Measurements from ENCODE around the gene LRRC8C.

The LRRC8C gene

GRCh38 chr1:89720839-89721238 is 87.9 kb downstream of the LRRC8C start:
- H3K27ac ChIP-seq, result no peak overlapping the region
- no peak for TF ChIP-seq CTCF (conservative IDR thresholded peaks at IDR 0.05)

- H3K27ac ChIP-seq, result no peak overlapping the region
- TF ChIP-seq CTCF (conservative IDR thresholded peaks at IDR 0.05), result no peak
These were observed 88.4 kb downstream of the LRRC8C start for GRCh38 chr1:89721351-89721750.

- no peak overlapping the region for H3K27ac ChIP-seq
- no peak for TF ChIP-seq CTCF (conservative IDR thresholded peaks at IDR 0.05)
These were observed 90.2 kb downstream of the LRRC8C start for GRCh38 chr1:89723144-89723543.

GRCh38 chr1:89723863-89724262 is 90.9 kb downstream of the LRRC8C start:
- no peak overlapping the region for H3K27ac ChIP-seq
- TF ChIP-seq CTCF (conservative IDR thresholded peaks at IDR 0.05), result no peak

- TF ChIP-seq CTCF (conservative IDR thresholded peaks at IDR 0.05), result no peak
- H3K27ac ChIP-seq, result no peak overlapping the region
These were observed 91.6 kb downstream of the LRRC8C start for GRCh38 chr1:89724369-89725010.

GRCh38 chr1:89725011-89725370 is 92.1 kb downstream of the LRRC8C start:
- H3K27ac ChIP-seq, result no peak overlapping the region
- TF ChIP-seq CTCF (conservative IDR thresholded peaks at IDR 0.05), result no peak

- no peak overlapping the region for H3K27ac ChIP-seq
- TF ChIP-seq CTCF (conservative IDR thresholded peaks at IDR 0.05), result no peak
These were observed 92.7 kb downstream of the LRRC8C start for GRCh38 chr1:89725631-89726030.

Data from VCaP (cell line).